GOT3 (cell line): ENCODE results near the gene CHST9.
"Not testable (repeated sequence)": the region's sequence is repeated elsewhere in the genome, so short reads cannot be mapped to it uniquely, and the experiment has no call there.

ENCODE experiments used
- DNase-seq: peaks from one replicate; lab custom pipeline; 2025; ENCODE audit warnings: mixed read lengths; lab: John Stamatoyannopoulos, UW

CHST9 gene

GRCh38 chr18:27165412-27165811 lies 19.7 kb downstream of the CHST9 start:
- DNase-seq, result no peak

- DNase-seq, result no peak
These were observed 20.2 kb downstream of the CHST9 start for GRCh38 chr18:27164905-27165304.

- not testable (repeated sequence) for DNase-seq
These were observed 21.9 kb downstream of the CHST9 start for GRCh38 chr18:27163197-27163716.

- not testable (repeated sequence) for DNase-seq
These were observed 35.9 kb downstream of the CHST9 start for GRCh38 chr18:27149240-27149639.

GRCh38 chr18:27144672-27145071 lies 40.4 kb downstream of the CHST9 start:
- no peak for DNase-seq

- DNase-seq, result no peak
These were observed 41.4 kb downstream of the CHST9 start for GRCh38 chr18:27143580-27144287.

GRCh38 chr18:27142891-27143290 lies 42.2 kb downstream of the CHST9 start:
- DNase-seq, result no peak

- no peak for DNase-seq
These were observed 43.2 kb downstream of the CHST9 start for GRCh38 chr18:27141876-27142275.

- DNase-seq, result no peak
These were observed 47.0 kb downstream of the CHST9 start for GRCh38 chr18:27138079-27138478.

- DNase-seq, result no peak
These were observed 48.9 kb downstream of the CHST9 start for GRCh38 chr18:27136208-27136535.

GRCh38 chr18:27135504-27136207 lies 49.5 kb downstream of the CHST9 start:
- DNase-seq, result no peak

GRCh38 chr18:27130065-27130630 lies 55.0 kb downstream of the CHST9 start:
- DNase-seq, result no peak

GRCh38 chr18:27124196-27124595 lies 60.9 kb downstream of the CHST9 start:
- DNase-seq, result no peak

- no peak for DNase-seq
These were observed 64.0 kb downstream of the CHST9 start for GRCh38 chr18:27121108-27121507.

- no peak for DNase-seq
These were observed 64.9 kb downstream of the CHST9 start for GRCh38 chr18:27120246-27120645.

- no peak for DNase-seq
These were observed 66.1 kb downstream of the CHST9 start for GRCh38 chr18:27118973-27119372.

- no peak for DNase-seq
These were observed 70.3 kb downstream of the CHST9 start for GRCh38 chr18:27114842-27115241.

GRCh38 chr18:27113358-27113757 lies 71.8 kb downstream of the CHST9 start:
- DNase-seq, result no peak

GRCh38 chr18:27110319-27110718 lies 74.8 kb downstream of the CHST9 start:
- DNase-seq, result no peak

GRCh38 chr18:27109451-27109850 lies 75.7 kb downstream of the CHST9 start:
- no peak for DNase-seq

GRCh38 chr18:27108842-27109241 lies 76.3 kb downstream of the CHST9 start:
- no peak for DNase-seq

- DNase-seq, result no peak
These were observed 80.4 kb downstream of the CHST9 start for GRCh38 chr18:27104743-27105142.

- DNase-seq, result no peak
These were observed 90.5 kb downstream of the CHST9 start for GRCh38 chr18:27094621-27095020.
